Adrenal gland (tissue), 12 donors: Measurements from ENCODE around the gene TERF2IP. TPM values are rescaled to one million over a fixed set of nuclear protein-coding genes. Genes with fewer than 3 reads are reported as not detected.

Experiments used
- DNase-seq, 7 donors: peaks; one replicate each; pipeline ENCODE4 v3.0.0-alpha.2; 2019 to 2020
- H3K27ac ChIP-seq, 5 donors: fragments of 200-600 bp; sonication (generic) in 4 of 5; 1 replicate in 3 of 5; 2 replicates in 2 of 5; pipeline versions ENCODE4 v1.5.1 to v1.8.0; 2016 to 2020; ENCODE audit warnings: mild to moderate bottlenecking in 1 of 5
- H3K27me3 ChIP-seq: fragments of 200-600 bp; 2 replicates; pipeline ENCODE4 v1.8.0; 2021
- H3K36me3 ChIP-seq, 2 donors: fragments of 200-600 bp; replicated peaks in 1 of 2; 1 replicate in 1 of 2; 2 replicates in 1 of 2; pipeline versions ENCODE4 v1.5.1 to v1.8.0; 2018 to 2022
- H3K4me1 ChIP-seq, 2 donors: fragments of 200-600 bp; replicated peaks in 1 of 2; 1 replicate in 1 of 2; 2 replicates in 1 of 2; pipeline versions ENCODE4 v1.5.1 to v1.8.0; 2018 to 2021
- H3K4me3 ChIP-seq, 4 donors: fragments of 200-600 bp; sonication (generic) in 3 of 4; one replicate each; pipeline ENCODE4 v1.5.1; 2016 to 2018
- H3K9me3 ChIP-seq, 3 donors: fragments of 200-600 bp; sonication (generic) in 1 of 3; replicated peaks in 1 of 3; 1 replicate in 2 of 3; 2 replicates in 1 of 3; pipeline versions ENCODE4 v1.5.1 to v1.8.0; 2016 to 2021
- CTCF ChIP-seq, 6 experiments: fragments of 450-650 bp in 4 of 6; fragments of 200-600 bp in 2 of 6; sonication (generic) in 1 of 6; IDR thresholded peaks; 1 replicate in 5 of 6; 2 replicates in 1 of 6; pipeline versions ENCODE4 v1.5.1 to v1.8.0; 2016 to 2021; ENCODE audit warnings: antibody characterized with exemption in 6 of 6, mild to moderate bottlenecking in 2 of 6, moderate library complexity in 1 of 6
- POLR2A ChIP-seq, 2 donors: fragments of 450-650 bp; IDR thresholded peaks; one replicate each; pipeline ENCODE4 v1.6.1; 2017; ENCODE audit warnings: antibody characterized with exemption in 2 of 2, mild to moderate bottlenecking in 2 of 2, moderate library complexity in 1 of 2
- WGBS, 4 donors: extraction: QIAGEN DNeasy Blood & Tissue Kit in 2 of 4; methylation state at CpG; one replicate each; pipeline versions ENCODE4 v1.1.5 to v1.1.7; 2013 to 2017; 5-methylcytosine and 5-hydroxymethylcytosine counted together
- intact Hi-C, 2 donors: fragments of 100-400 bp; cut with DNase I; formaldehyde crosslinking; loops; one replicate each; pipeline versions ENCODE4 v1.14.1 to v1.15.0; 2022 to 2023
- polyA plus RNA-seq, 3 donors: library from polyadenylated mRNA; stranded (reverse); fragments of 200-250 nt in 2 of 3; fragments of 350-450 nt in 1 of 3; fragmentation: Illumina TruSeq in 1 of 3; extraction: RNeasy Lipid Tissue Mini Kit (QIAGEN cat#74804) in 1 of 3; gene quantifications; one replicate each; pipeline ENCODE4 v1.2.3, GENCODE V29; 2013 to 2014
- total RNA-seq, 9 donors: library from RNA; depleted of rRNA in 4 of 9; stranded (reverse); fragments of >200 nt in 4 of 9; fragments of 120-200 nt in 1 of 9; fragmentation: NEBNext Ultra II Directional in 1 of 9; extraction: Animal tissue kit (Norgen Biotek cat#: 25700) in 1 of 9; gene quantifications; one replicate each; pipeline versions ENCODE4 v1.1.0 to v1.2.4, GENCODE V29; 2013 to 2023
- donor health status: healthy with polysubstance abuse.
- donor health status: Bipolar disorder and iron deficiency.
- donor health status: DM: yes; HTN: yes; CAD: no.
- donor health status: DM: no; HTN: no; CAD: no.
- donor health status: DM: no; HTN: no; CAD: no.
- donor health status: DM: yes; HTN: yes; CAD: no.

TERF2IP gene
- total and polyA plus RNA-seq, 12 donors = 86.2 to 178 (median 107) TPM

DNA sequence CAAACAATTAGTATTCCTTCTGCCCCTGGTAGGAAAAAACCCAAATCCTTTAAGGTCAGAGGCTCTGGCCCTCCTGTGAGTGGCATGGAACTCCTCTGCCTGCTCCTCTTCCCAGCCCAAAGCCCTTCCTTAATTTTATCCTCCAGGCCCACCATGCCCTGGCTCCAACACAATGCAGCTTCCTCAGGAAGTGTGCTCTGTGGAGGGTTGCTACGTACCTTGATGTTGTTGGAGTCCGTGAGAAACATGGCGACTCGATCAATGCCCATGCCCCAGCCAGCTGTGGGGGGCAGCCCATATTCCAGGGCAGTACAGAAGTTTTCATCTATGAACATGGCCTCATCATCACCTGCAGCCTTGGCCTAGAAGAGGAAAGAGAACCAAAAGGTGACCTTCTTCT is 19.2 kb upstream of the TERF2IP start:
- TF ChIP-seq POLR2A (IDR thresholded peaks at IDR 0.05) = no peak
- no peak for TF ChIP-seq CTCF (IDR thresholded peaks at IDR 0.05)
- Histone ChIP-seq H3K4me1 (peaks cover 0 to 4% of the 10 kb centered on the region in 2 donors), H3K27me3 (no peaks in the 10 kb centered on the region), H3K4me3 (no peak overlapping the region), H3K36me3 (peaks cover 0 to 75% of the 10 kb centered on the region in 2 donors), H3K27ac (no peak overlapping the region), H3K9me3 (no peaks in the 10 kb centered on the region)
- no peak for DNase-seq
- WGBS, 4 donors = 81 to 91% (median 84%) methylated on average over 4 of the region's 4 CpGs
- intact Hi-C loops = loop anchor here in 1 of 2 donors (10.0 kb wide), 1 partner anchor 154 kb away; no protein-coding TSS in a partner anchor

- Histone ChIP-seq H3K27ac (no peak overlapping the region), H3K9me3 (no peaks in the 10 kb centered on the region), H3K4me3 (no peak overlapping the region), H3K27me3 (no peaks in the 10 kb centered on the region), H3K4me1 (no peaks in the 10 kb centered on the region), H3K36me3 (peaks cover 0 to 83% of the 10 kb centered on the region in 2 donors)
- WGBS, 4 donors = 85 to 94% (median 93%) methylated on average over 10 of the region's 10 CpGs
- DNase-seq = peak in 1 of 7 donors; percentile 20
- intact Hi-C loops = loop anchor here in 1 of 2 donors (10.0 kb wide), 1 partner anchor 154 kb away; no protein-coding TSS in a partner anchor
- TF ChIP-seq CTCF (IDR thresholded peaks at IDR 0.05) (no peak), POLR2A (IDR thresholded peaks at IDR 0.05) (no peak)
Measured at GRCh38 chr16:75629132-75629531, 18.4 kb upstream of the TERF2IP start.

DNA sequence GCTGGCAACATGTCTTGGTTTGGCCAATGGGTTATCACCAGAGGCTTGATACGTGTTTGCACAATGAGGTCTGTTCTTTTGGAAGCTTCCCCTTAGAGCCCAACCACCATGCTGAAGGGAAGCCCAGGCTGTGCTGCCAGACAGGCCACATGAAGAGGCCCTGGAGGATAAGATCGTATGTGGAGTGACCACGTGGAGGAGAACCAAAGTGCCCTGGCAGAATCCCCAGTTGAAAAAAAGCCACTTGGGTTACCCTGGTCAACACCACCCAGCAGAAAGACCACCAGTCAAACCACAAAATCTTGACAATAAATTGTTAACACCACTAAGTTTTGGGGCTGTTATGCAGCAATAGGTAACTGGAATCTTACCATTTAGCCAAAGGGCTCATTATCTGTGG is 17.5 kb upstream of the TERF2IP start:
- H3K4me1 ChIP-seq = no peaks in the 10 kb centered on the region
- peaks cover 0 to 92% of the 10 kb centered on the region in 2 donors for H3K36me3 ChIP-seq
- H3K9me3 ChIP-seq = no peaks in the 10 kb centered on the region
- no peak for TF ChIP-seq CTCF (IDR thresholded peaks at IDR 0.05)
- no peak for TF ChIP-seq POLR2A (IDR thresholded peaks at IDR 0.05)
- H3K27me3 ChIP-seq = no peaks in the 10 kb centered on the region
- DNase-seq = peak in 1 of 7 donors; percentile 23
- no peak overlapping the region for H3K4me3 ChIP-seq
- intact Hi-C loops = no loop called here
- no peak overlapping the region for H3K27ac ChIP-seq
- 84 to 90% (median 88%) methylated on average over 3 of the region's 3 CpGs for WGBS, 4 donors

DNA sequence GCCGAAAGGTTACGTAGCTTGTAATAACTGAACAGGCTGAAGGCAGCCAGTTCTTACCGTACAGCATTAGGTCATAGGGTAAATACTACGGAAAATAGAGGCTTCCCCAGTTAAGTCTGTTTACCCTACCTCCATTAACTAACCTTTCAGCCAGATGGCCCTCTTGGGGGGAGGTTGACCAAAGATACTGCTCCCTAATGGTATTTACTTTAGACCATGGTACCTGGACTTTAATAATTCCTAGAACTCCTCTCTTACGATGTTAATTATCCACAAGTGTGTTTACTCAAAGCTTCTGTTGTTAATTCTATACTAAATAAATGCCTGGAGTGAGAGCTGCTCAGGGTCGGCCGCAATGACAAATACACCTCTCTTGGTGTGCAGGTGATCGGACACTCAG is 14.7 kb upstream of the TERF2IP start:
- Histone ChIP-seq H3K27ac (no peak overlapping the region), H3K27me3 (no peaks in the 10 kb centered on the region), H3K4me3 (no peak overlapping the region), H3K36me3 (peaks cover 0 to 100% of the 10 kb centered on the region in 2 donors), H3K9me3 (no peaks in the 10 kb centered on the region), H3K4me1 (no peaks in the 10 kb centered on the region)
- intact Hi-C loops = no loop called here
- no peak for DNase-seq
- 86 to 97% (median 92%) methylated on average over 7 to 8 of the region's 8 CpGs for WGBS, 4 donors
- TF ChIP-seq CTCF (IDR thresholded peaks at IDR 0.05) (no peak), POLR2A (IDR thresholded peaks at IDR 0.05) (no peak)
